ENCODE results near the gene ZCCHC7. TPM values are rescaled to one million over a fixed set of nuclear protein-coding genes. Genes with fewer than 3 reads are reported as not detected.
A peak's percentile ranks its signal among the peaks of the same experiment; 100 is the strongest.

Gene ZCCHC7
- total and polyA plus RNA-seq, 9 of the 15 experiments (the other 6 are each of a cell fraction or from before 2014, with no cell fraction given): 34.1 to 68.9 (median 48.8) TPM

- TF ChIP-seq PCBP2 (IDR thresholded peaks at IDR 0.05; ENCODE audit: low read depth, low read length, poor library complexity, severe bottlenecking) (no peak), BCOR (IDR thresholded peaks at IDR 0.05) (no peak), MEF2D (tag; conservative IDR thresholded peaks at IDR 0.05; ENCODE audit: low read depth) (no peak), ZFP36 (IDR thresholded peaks at IDR 0.05; ENCODE audit: low read depth, low read length, partially characterized antibody) (no peak), BDP1 (IDR thresholded peaks at IDR 0.05; ENCODE audit: insufficient read depth, insufficient read length) (no peak), ZNF444 (CRISPR knock-in tag; IDR thresholded peaks at IDR 0.05) (no peak), SP1 (CRISPR knock-in tag; IDR thresholded peaks at IDR 0.05) (peak; percentile 80), IFI16 (CRISPR knock-in tag; IDR thresholded peaks at IDR 0.05) (no peak), FOXK2 (conservative IDR thresholded peaks at IDR 0.05 in 1 of 2, IDR thresholded peaks at IDR 0.05 in 1 of 2; ENCODE audit: low read depth in 2 of 2) (peak; percentile 91 to 95), JUN (IDR thresholded peaks at IDR 0.05; ENCODE audit: borderline replicate concordance, low read depth, low read length) (peak; percentile 78; the same call in 1 of the 2 replicates), JUN (CRISPR knock-in tag; IDR thresholded peaks at IDR 0.05; ENCODE audit: borderline replicate concordance) (no peak), ZNF507 (tag; conservative IDR thresholded peaks at IDR 0.05) (no peak), ZKSCAN1 (IDR thresholded peaks at IDR 0.05; ENCODE audit: low read depth, low read length) (no peak), ZBTB43 (CRISPR knock-in tag; IDR thresholded peaks at IDR 0.05) (no peak), ATF2 (CRISPR knock-in tag; IDR thresholded peaks at IDR 0.05) (no peak), ZNF197 (CRISPR knock-in tag; IDR thresholded peaks at IDR 0.05; ENCODE audit: low read depth) (no peak), ZNF77 (CRISPR knock-in tag; IDR thresholded peaks at IDR 0.05) (no peak), ZBTB33 (CRISPR knock-in tag; IDR thresholded peaks at IDR 0.05) (peak; percentile 68), NCOA2 (IDR thresholded peaks at IDR 0.05; ENCODE audit: partially characterized antibody in 2 of 2) (no peak), ELF2 (CRISPR knock-in tag; IDR thresholded peaks at IDR 0.05) (peak; percentile 84), TAF1 (IDR thresholded peaks at IDR 0.05; ENCODE audit: control insufficient read depth, extremely low read depth, insufficient read depth, low read length, severe bottlenecking) (peak; percentile 38), MXD1 (CRISPR knock-in tag; IDR thresholded peaks at IDR 0.05; ENCODE audit: borderline replicate concordance, poor library complexity, severe bottlenecking) (peak; percentile 61), SREBF1 (IDR thresholded peaks at IDR 0.05; ENCODE audit: borderline replicate concordance, low read depth, low read length) (no peak), NFIX (CRISPR knock-in tag; IDR thresholded peaks at IDR 0.05; ENCODE audit: low read depth) (no peak)
These were observed 40.8 kb upstream of the ZCCHC7 start (continued) for GRCh38 chr9:37079370-37080164.
